ENCODE measurements around the gene ANO6.

DNA sequence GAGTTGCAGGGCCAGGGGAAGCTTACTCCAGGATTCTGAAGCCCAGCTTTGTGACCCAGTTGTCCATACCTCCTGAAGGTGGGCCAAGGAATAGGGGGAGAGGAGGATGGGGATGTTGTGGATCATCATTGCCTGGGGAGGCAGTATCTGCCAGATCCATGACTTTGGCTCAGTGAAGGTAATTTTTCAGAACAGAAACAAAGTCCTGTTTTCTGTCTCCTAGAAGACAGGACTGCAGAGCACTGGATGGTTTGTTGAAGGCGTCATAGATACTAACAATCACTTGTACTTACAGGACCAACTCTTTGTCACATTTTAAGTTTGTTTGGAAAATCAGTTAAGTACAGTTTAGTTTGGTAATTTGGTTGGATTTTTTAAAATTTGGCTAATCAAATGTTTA, 38.4 kb downstream of the ANO6 start:
- TF ChIP-seq, protein P1, sequence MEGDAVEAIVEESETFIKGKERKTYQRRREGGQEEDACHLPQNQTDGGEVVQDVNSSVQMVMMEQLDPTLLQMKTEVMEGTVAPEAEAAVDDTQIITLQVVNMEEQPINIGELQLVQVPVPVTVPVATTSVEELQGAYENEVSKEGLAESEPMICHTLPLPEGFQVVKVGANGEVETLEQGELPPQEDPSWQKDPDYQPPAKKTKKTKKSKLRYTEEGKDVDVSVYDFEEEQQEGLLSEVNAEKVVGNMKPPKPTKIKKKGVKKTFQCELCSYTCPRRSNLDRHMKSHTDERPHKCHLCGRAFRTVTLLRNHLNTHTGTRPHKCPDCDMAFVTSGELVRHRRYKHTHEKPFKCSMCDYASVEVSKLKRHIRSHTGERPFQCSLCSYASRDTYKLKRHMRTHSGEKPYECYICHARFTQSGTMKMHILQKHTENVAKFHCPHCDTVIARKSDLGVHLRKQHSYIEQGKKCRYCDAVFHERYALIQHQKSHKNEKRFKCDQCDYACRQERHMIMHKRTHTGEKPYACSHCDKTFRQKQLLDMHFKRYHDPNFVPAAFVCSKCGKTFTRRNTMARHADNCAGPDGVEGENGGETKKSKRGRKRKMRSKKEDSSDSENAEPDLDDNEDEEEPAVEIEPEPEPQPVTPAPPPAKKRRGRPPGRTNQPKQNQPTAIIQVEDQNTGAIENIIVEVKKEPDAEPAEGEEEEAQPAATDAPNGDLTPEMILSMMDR (IDR thresholded peaks at IDR 0.05), result no peak
- TF ChIP-seq EZH2 (IDR thresholded peaks at IDR 0.05), result no peak
- TF ChIP-seq EZH2phosphoT487 (IDR thresholded peaks at IDR 0.05), result no peak

Data from neural progenitor cell (in vitro differentiated cells).